GM12864 (cell line): ENCODE results near the gene NEK6.

Experiments used
- DNase-seq: peaks from one replicate; pipeline ENCODE4 v3.0.0-alpha.2; 2011; ENCODE audit warnings: low read depth
- H3K4me3 ChIP-seq: 2 replicates; pipeline ENCODE4 v1.5.1; 2011; ENCODE audit warnings: mild to moderate bottlenecking, low read depth, low read length, control low read depth
- TF ChIP-seq, protein P1 (sequence below): IDR thresholded peaks from 2 replicates; pipeline ENCODE4 v1.5.1; 2011; ENCODE audit warnings: low read depth, mild to moderate bottlenecking, moderate library complexity, low read length, control low read depth, inconsistent platforms; ENCODE audit errors: missing control alignments

Gene NEK6

GRCh38 chr9:124332361-124333202, 74.8 kb downstream of the NEK6 start:
- DNase-seq = no peak
- no peak overlapping the region for H3K4me3 ChIP-seq
- TF ChIP-seq, protein P1, sequence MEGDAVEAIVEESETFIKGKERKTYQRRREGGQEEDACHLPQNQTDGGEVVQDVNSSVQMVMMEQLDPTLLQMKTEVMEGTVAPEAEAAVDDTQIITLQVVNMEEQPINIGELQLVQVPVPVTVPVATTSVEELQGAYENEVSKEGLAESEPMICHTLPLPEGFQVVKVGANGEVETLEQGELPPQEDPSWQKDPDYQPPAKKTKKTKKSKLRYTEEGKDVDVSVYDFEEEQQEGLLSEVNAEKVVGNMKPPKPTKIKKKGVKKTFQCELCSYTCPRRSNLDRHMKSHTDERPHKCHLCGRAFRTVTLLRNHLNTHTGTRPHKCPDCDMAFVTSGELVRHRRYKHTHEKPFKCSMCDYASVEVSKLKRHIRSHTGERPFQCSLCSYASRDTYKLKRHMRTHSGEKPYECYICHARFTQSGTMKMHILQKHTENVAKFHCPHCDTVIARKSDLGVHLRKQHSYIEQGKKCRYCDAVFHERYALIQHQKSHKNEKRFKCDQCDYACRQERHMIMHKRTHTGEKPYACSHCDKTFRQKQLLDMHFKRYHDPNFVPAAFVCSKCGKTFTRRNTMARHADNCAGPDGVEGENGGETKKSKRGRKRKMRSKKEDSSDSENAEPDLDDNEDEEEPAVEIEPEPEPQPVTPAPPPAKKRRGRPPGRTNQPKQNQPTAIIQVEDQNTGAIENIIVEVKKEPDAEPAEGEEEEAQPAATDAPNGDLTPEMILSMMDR = no peak

DNA sequence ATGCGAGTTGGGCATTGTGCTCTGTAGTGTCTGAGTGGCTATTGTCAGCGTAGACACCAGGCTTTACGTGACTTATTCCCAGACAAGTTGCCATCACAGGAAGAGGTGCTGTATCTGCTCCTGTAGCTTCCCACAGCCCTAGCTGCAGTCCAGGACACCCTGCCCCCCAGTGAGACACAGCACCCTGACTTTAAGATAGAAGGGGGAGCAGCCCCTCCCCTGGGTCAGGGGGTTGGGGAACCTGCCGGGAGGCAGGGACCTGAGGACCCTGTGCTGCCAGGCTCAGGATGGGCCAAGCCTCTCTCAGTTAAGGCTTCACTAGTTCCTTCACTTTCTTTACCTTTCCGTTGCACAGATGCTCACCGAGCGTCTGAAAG, 75.4 kb downstream of the NEK6 start:
- TF ChIP-seq, protein P1 = no peak
- no peak overlapping the region for H3K4me3 ChIP-seq
- no peak for DNase-seq

DNA sequence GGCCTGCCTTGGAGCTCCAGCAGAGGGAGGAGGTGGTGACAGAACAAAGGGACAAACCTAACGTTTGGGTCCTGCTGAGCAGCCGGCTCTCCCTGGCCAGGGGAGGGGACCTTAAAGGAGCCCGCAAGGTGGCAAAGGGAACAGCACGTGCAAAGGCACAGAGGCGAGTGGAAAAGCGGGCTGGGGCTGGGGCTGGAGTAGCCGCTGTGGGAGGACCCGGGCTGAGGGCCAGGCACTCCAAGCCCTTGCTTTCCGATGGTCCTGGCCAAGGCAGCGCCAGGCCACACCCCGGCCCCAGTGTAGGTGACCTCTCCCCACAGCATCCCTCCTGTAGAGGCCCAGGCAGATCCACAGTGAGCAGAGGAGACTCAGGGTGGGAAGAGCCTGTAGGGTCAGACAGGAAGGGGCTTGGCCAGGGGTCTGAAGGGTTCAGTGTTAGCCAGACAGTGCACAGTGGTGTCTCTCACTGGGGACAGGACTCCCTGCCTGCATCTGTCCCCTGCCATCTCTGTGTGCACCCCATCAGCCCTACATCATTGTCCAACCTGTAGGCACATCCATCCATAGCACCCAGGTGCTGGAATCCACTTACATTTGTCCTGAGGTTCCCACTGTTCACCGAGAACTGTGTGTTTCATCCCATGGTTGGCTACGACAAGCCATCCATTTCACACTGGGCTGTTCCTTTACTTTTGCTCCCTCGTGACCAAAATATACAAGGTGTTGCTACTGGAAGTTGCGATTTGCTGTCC, 77.0 kb downstream of the NEK6 start:
- TF ChIP-seq, protein P1 = no peak
- no peak overlapping the region for H3K4me3 ChIP-seq
- DNase-seq = no peak

DNA sequence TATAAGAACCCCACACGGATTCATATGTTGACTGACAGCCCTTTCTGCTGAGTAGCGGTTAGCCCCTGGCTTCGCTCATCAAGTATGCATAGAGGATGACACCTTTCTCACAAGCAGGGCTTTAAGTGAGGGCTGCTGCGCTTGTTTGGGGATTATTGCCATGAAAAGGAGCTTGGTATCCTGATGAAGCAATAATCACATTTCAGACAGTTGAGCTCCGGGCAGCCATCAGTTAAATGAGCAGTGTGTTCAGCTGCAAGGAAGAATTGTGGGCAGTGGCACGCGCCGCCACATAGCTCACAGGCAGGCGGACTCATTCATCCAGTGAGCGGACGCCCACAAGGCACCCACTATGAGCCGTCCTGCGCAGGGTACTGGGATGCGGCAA, 77.6 kb downstream of the NEK6 start:
- TF ChIP-seq, protein P1 = no peak
- no peak for DNase-seq
- no peak overlapping the region for H3K4me3 ChIP-seq

- DNase-seq = no peak
- TF ChIP-seq, protein P1 = no peak
- H3K4me3 ChIP-seq = no peak overlapping the region
Observed at GRCh38 chr9:124337562-124337961, 79.8 kb downstream of the NEK6 start.

DNA sequence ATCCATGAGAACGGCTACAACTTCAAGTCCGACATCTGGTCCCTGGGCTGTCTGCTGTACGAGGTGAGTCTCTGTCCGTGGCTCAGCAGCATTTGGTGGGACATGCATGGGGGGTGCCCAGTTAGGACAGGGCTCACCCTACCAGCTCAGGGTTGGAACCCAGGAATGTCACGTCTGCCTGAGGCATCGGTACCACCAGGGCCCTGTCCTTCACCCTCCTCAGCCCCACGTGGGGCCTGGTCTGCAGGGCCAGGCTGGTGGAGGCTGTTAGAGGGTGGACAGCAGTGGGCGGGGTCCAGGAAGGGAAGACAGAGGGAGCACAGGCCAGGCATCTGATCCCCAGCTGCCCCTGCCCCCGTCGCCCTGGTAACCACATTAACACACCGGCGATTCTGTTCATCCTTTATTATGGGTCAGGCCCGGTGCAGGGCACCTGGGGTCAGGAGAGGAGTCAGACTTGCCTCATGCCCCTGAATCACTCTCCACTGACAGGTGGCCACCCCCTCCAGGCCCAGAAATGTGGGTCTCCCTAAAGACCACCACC, 81.9 kb downstream of the NEK6 start:
- DNase-seq = no peak
- TF ChIP-seq, protein P1 = no peak
- no peak overlapping the region for H3K4me3 ChIP-seq
